Heart left ventricle (tissue), 16 donors: ENCODE measurements around the gene AKT1. TPM values are rescaled to one million over a fixed set of nuclear protein-coding genes. Genes with fewer than 3 reads are reported as not detected.

Source experiments
- ATAC-seq, 4 donors: fragments of 200-7000 bp; cut with Tn5 transposase; one replicate each; pipeline ENCODE4 v1.9.1; 2020 to 2022; ENCODE audit warnings: moderate library complexity in 4 of 4, mild to moderate bottlenecking in 3 of 4, moderate number of reproducible peaks in 1 of 4
- DNase-seq, 5 donors: peaks; one replicate each; pipeline ENCODE4 v3.0.0-alpha.2; 2020
- H3K27ac ChIP-seq, 12 donors: fragments of 200-600 bp; sonication (generic) in 4 of 12; one replicate each; pipeline versions ENCODE4 v1.5.0 to v1.8.0; 2016 to 2022; ENCODE audit warnings: mild to moderate bottlenecking in 2 of 12
- H3K27me3 ChIP-seq, 9 donors: fragments of 200-600 bp; sonication (generic) in 2 of 9; one replicate each; pipeline versions ENCODE4 v1.5.1 to v1.8.0; 2016 to 2022; ENCODE audit warnings: mild to moderate bottlenecking in 3 of 9
- H3K36me3 ChIP-seq, 9 donors: fragments of 200-600 bp; sonication (generic) in 2 of 9; one replicate each; pipeline versions ENCODE4 v1.5.0 to v1.8.0; 2018 to 2022; ENCODE audit warnings: mild to moderate bottlenecking in 2 of 9
- H3K4me1 ChIP-seq, 12 donors: fragments of 200-600 bp; sonication (generic) in 4 of 12; one replicate each; pipeline versions ENCODE4 v1.5.0 to v1.8.0; 2016 to 2022; ENCODE audit warnings: mild to moderate bottlenecking in 3 of 12
- H3K4me3 ChIP-seq, 12 donors: fragments of 200-600 bp; sonication (generic) in 4 of 12; one replicate each; pipeline versions ENCODE4 v1.5.0 to v1.8.0; 2017 to 2022; ENCODE audit warnings: mild to moderate bottlenecking in 9 of 12, moderate library complexity in 4 of 12
- H3K9me3 ChIP-seq, 12 donors: fragments of 200-600 bp; sonication (generic) in 4 of 12; one replicate each; pipeline versions ENCODE4 v1.5.0 to v1.8.0; 2016 to 2022; ENCODE audit warnings: mild to moderate bottlenecking in 1 of 12
- CTCF ChIP-seq, 12 donors: fragments of 200-600 bp; sonication (generic) in 4 of 12; IDR thresholded peaks; one replicate each; pipeline versions ENCODE4 v1.5.0 to v1.8.0; 2018 to 2022; ENCODE audit warnings: antibody characterized with exemption in 12 of 12, mild to moderate bottlenecking in 5 of 12
- POLR2A ChIP-seq, 2 donors: fragments of 450-650 bp; IDR thresholded peaks; one replicate each; pipeline ENCODE4 v1.6.1; 2017; ENCODE audit warnings: antibody characterized with exemption in 2 of 2, mild to moderate bottlenecking in 2 of 2, moderate library complexity in 2 of 2
- WGBS, 4 donors: extraction: QIAGEN DNeasy Blood & Tissue Kit in 2 of 4; methylation state at CpG; one replicate each; pipeline versions ENCODE4 v1.1.5 to v1.1.7; 2013 to 2018; 5-methylcytosine and 5-hydroxymethylcytosine counted together
- intact Hi-C, 10 donors: fragments of 100-400 bp; cut with DNase I; formaldehyde crosslinking; loops; one replicate each; pipeline versions ENCODE4 v1.11.1 to v1.14.2; 2022
- polyA plus RNA-seq, 2 donors: library from polyadenylated mRNA; stranded (reverse); fragments of 200-250 nt; gene quantifications; one replicate each; pipeline ENCODE4 v1.2.3, GENCODE V29; 2013
- total RNA-seq, 9 donors: library from RNA; depleted of rRNA in 2 of 9; stranded (reverse); fragments of >200 nt in 2 of 9; fragmentation: NEBNext Ultra II Directional in 3 of 9; extraction: Animal tissue kit (Norgen Biotek cat#: 25700) in 3 of 9; gene quantifications; one replicate each; pipeline versions ENCODE4 v1.1.0 to v1.2.4, GENCODE V29; 2016 to 2023
- donor health status: ischemic (EF 13 %, LVEDD 7.1; RV severe dilation, severe dysfunction).
- donor health status: healthy with polysubstance abuse.
- donor health status: DM: no; HTN: yes; CAD: no.
- donor health status: DM: no; HTN: no; CAD: no.
- donor health status: ischemic (EF 25% LVEDD 6.9; RV normal size, moderate dysfunction).
- donor health status: ischemic (EF 25% LVEDD 5.7; RV mildly dilated, moderate dysfunction).
- donor health status: healthy.
- donor health status: DM: yes; HTN: yes; CAD: no.
- donor health status: ischemic (EF 35%, LVEDD 5.7; RV mildly dilated, moderate dysfunction).
- donor health status: nonischemic (EF 11% LVEDD 7.7; RV severe dilation, severe dysfunction).
- donor health status: DM: yes; HTN: yes; CAD: no.
- donor health status: PGD.
- donor health status: ischemic (EF 29% LVEDD 5.4; RV normal size, mild dysfunction).
- donor health status: nonischemic (EF 23%, LVEDD 6.1; RV moderate dilation, normal function).

AKT1 gene
- total and polyA plus RNA-seq, 11 donors = 108 to 173 (median 135) TPM

- TF ChIP-seq POLR2A (IDR thresholded peaks at IDR 0.05) = peak in 1 of 2 donors; percentile 52
- TF ChIP-seq CTCF (IDR thresholded peaks at IDR 0.05) = no peak
- H3K36me3 ChIP-seq = peaks cover 0 to 27% (median 16%) of the 10 kb centered on the region in 9 donors
- peak; percentile 86 to 96 (median 89) for DNase-seq
- peak; percentile 72 to 84 (median 74) for ATAC-seq
- no peak overlapping the region for H3K4me3 ChIP-seq
- H3K27me3 ChIP-seq = no peaks in the 10 kb centered on the region
- H3K4me1 ChIP-seq = peaks cover 0 to 68% (median 57%) of the 10 kb centered on the region in 12 donors
- 25 to 34% (median 28%) methylated on average over 18 to 26 of the region's 26 CpGs for WGBS, 4 donors
- H3K27ac ChIP-seq = peak overlapping the region; percentile 78 to 95 (median 88)
- H3K9me3 ChIP-seq = no peaks in the 10 kb centered on the region
- intact Hi-C loops = no loop called here
These were observed 59.5 kb downstream of the AKT1 start for GRCh38 chr14:104735830-104736642.

GRCh38 chr14:104734991-104735779 lies 60.4 kb downstream of the AKT1 start:
- intact Hi-C loops = no loop called here
- H3K27ac ChIP-seq = peak overlapping the region; percentile 78 to 95 (median 88)
- H3K9me3 ChIP-seq = no peaks in the 10 kb centered on the region
- peak in 3 of 4 donors; percentile 2 to 15 (median 10) for ATAC-seq
- H3K27me3 ChIP-seq = no peaks in the 10 kb centered on the region
- TF ChIP-seq POLR2A (IDR thresholded peaks at IDR 0.05) = no peak
- no peak for TF ChIP-seq CTCF (IDR thresholded peaks at IDR 0.05)
- DNase-seq = peak in 1 of 5 donors; percentile 64
- H3K36me3 ChIP-seq = peaks cover 0 to 19% (median 7%) of the 10 kb centered on the region in 9 donors
- no peak overlapping the region for H3K4me3 ChIP-seq
- H3K4me1 ChIP-seq = peaks cover 0 to 73% (median 57%) of the 10 kb centered on the region in 12 donors
- WGBS, 4 donors = 71 to 84% (median 79%) methylated on average over 25 to 31 of the region's 31 CpGs

GRCh38 chr14:104734601-104734990 lies 61.0 kb downstream of the AKT1 start:
- 89 to 94% (median 92%) methylated on average over 8 to 9 of the region's 9 CpGs for WGBS, 4 donors
- no peaks in the 10 kb centered on the region for H3K27me3 ChIP-seq
- intact Hi-C loops = no loop called here
- no peaks in the 10 kb centered on the region for H3K9me3 ChIP-seq
- H3K36me3 ChIP-seq = peaks cover 0 to 13% (median 5%) of the 10 kb centered on the region in 9 donors
- H3K27ac ChIP-seq = peak overlapping the region; percentile 78 to 95 (median 88)
- no peak overlapping the region for H3K4me3 ChIP-seq
- ATAC-seq = no peak
- TF ChIP-seq POLR2A (IDR thresholded peaks at IDR 0.05) (no peak), CTCF (IDR thresholded peaks at IDR 0.05) (no peak)
- H3K4me1 ChIP-seq = peaks cover 0 to 74% (median 57%) of the 10 kb centered on the region in 12 donors
- no peak for DNase-seq
